Adipocyte (in vitro differentiated cells): ENCODE measurements around the gene SCRT2.
"Not testable (repeated sequence)": the region's sequence is repeated elsewhere in the genome, so short reads cannot be mapped to it uniquely, and the experiment has no call there.

ENCODE experiments used
- DNase-seq: peaks from one replicate; pipeline ENCODE4 v3.0.0-alpha.2; 2015; ENCODE audit warnings: low read depth
- H3K27me3 ChIP-seq: replicated peaks from 2 replicates; pipeline ENCODE4 v1.7.0; 2013; ENCODE audit warnings: mild to moderate bottlenecking, low read length, moderate library complexity; ENCODE audit not compliant: control insufficient read depth, insufficient read depth
- H3K36me3 ChIP-seq: 2 replicates; pipeline ENCODE4 v1.7.0; 2013; ENCODE audit warnings: low read length, mild to moderate bottlenecking, moderate library complexity; ENCODE audit not compliant: control insufficient read depth, insufficient read depth, severe bottlenecking
- H3K4me1 ChIP-seq: 2 replicates; pipeline ENCODE4 v1.7.0; 2013; ENCODE audit warnings: mild to moderate bottlenecking, low read length, moderate library complexity; ENCODE audit not compliant: control insufficient read depth, insufficient read depth
- H3K4me3 ChIP-seq: 2 replicates; pipeline ENCODE4 v1.7.0; 2013; ENCODE audit warnings: mild to moderate bottlenecking, low read length, moderate library complexity
- H3K9ac ChIP-seq: 2 replicates; pipeline ENCODE4 v1.7.0; 2013; ENCODE audit warnings: mild to moderate bottlenecking, low read length, moderate library complexity
- H3K9me3 ChIP-seq: 2 replicates; pipeline ENCODE4 v1.7.0; 2013; ENCODE audit warnings: mild to moderate bottlenecking, low read length, moderate library complexity; ENCODE audit not compliant: control insufficient read depth

SCRT2 gene

DNA sequence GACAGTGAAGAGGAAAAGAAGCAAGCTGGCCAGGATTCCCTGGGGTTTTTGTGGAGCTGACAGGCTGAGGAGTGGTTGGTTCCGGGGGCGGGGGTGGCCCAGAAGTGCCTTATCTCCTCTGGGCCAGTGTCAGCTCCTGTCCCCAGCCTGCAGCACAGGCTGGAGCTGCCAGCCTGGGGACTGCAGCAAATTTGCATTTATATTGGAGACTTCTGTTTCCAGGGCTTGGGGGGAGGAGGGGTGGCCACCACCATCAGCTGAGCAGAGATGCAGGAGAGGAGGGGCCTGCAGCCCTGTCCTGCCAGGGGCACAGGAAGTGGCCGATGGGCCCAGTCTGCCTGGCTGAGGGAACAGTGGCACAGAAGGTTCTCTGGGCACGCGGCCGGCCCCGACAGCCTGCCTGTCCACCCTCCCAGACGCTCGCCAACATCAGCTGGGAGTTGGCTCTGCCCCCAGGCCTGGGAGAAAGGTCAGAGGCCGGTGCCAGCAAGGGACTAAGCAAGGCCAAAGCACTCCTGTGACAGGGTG is 24.3 kb upstream of the SCRT2 start:
- no peaks in the 10 kb centered on the region for H3K4me1 ChIP-seq
- no peaks in the 10 kb centered on the region for H3K9me3 ChIP-seq
- no peak overlapping the region for H3K4me3 ChIP-seq
- peaks cover 55% of the 10 kb centered on the region for H3K27me3 ChIP-seq
- H3K36me3 ChIP-seq: no peaks in the 10 kb centered on the region
- no peak overlapping the region for H3K9ac ChIP-seq
- no peak for DNase-seq

DNA sequence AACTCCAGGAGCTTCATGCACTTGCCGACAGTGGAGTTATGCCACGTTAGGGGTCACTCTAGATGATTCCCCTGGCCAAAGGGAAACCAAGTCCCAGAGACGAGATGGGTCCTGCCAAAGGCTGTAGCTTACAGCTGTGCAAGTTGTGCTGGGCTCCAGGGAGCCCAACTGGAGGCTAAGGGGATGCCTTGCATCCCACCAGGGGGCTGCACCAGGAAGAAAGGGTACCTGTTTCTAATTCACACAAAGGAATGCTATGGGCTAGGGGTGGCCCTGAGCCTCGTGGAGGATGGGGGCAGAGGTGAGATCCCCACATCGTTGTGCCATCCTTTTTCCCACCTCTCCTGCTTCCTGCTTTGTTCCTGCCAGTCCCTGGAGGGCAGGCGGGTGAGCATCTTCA is 23.7 kb upstream of the SCRT2 start:
- Histone ChIP-seq H3K4me1 (no peaks in the 10 kb centered on the region), H3K4me3 (no peak overlapping the region), H3K36me3 (no peaks in the 10 kb centered on the region), H3K27me3 (peaks cover 53% of the 10 kb centered on the region), H3K9me3 (no peaks in the 10 kb centered on the region), H3K9ac (no peak overlapping the region)
- DNase-seq: no peak

DNA sequence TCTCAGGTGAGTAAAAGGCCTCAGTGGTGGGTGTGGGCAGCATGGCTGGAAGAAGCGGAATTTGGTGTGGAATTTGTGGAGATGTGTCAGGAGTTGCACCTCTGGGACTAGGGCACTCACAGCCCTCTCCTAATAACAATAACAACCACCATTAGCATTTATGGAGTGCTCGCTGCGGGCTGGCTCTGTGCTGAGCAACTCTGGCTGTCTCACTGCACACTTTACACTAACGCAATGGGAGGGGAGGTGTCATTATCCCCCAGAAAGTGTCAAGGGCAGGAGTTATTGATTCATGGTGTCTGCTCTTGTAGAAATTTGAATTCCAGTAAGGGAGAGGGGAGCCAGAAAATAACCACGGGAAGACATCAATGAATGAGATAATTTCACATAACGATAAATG is 22.7 kb upstream of the SCRT2 start:
- no peak overlapping the region for H3K4me3 ChIP-seq
- no peak for DNase-seq
- H3K9me3 ChIP-seq: no peaks in the 10 kb centered on the region
- no peaks in the 10 kb centered on the region for H3K4me1 ChIP-seq
- H3K27me3 ChIP-seq: peaks cover 52% of the 10 kb centered on the region
- H3K9ac ChIP-seq: no peak overlapping the region
- no peaks in the 10 kb centered on the region for H3K36me3 ChIP-seq

DNA sequence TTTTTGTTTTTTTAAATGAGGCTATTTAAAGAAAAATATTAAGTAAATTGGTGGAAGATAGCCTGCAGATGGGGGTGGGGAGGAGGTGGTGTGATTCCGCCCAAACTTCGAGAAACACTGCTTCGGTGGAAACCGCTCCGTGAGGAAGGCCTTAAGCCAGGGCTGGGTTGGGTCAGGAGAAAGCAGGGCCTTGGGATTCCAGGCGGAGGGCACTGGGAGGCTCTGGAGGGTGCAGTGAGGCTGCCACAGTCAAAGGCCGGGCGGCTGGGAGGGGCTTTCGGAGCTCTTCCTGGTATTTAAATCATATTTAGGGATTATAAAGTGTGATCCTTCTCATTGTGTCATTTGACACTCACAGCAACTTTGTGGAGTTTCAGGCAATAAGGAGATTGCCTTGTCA is 22.2 kb upstream of the SCRT2 start:
- DNase-seq: no peak
- no peaks in the 10 kb centered on the region for H3K9me3 ChIP-seq
- no peak overlapping the region for H3K9ac ChIP-seq
- H3K4me3 ChIP-seq: no peak overlapping the region
- peaks cover 56% of the 10 kb centered on the region for H3K27me3 ChIP-seq
- H3K4me1 ChIP-seq: no peaks in the 10 kb centered on the region
- no peaks in the 10 kb centered on the region for H3K36me3 ChIP-seq

DNA sequence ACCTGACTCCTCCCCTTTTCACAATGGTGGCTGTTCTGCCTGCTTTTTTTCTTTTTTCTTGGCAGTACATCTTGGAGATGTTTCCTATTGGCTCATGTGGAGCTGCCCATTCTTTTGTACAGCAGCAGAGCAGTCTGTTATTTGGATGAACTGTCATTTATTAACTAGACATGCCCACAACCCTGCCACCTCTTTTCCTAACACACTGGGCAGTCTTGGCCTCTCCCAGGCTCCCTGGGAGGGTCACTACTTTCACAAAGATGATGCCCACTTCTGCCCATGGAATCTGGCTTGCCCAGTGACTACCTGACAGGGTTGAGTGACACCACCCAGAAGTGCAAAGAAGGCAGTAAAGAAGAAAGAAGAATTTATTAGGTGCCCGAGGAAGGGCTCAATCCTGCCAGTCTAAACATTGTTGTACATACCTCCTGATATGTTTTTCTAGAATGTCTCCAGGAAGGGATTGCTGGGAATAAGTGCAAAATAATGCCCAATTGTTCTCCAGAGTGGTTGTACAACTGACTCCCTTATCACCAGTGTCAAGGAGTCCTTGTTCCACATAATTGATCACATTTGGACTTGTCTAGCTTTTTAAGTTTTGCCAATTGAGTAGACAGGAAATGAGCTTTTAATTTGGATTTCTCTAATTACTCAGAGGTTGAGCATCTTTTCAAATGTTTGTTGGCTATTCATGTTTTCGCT is 19.7 kb upstream of the SCRT2 start:
- H3K9ac ChIP-seq: no peak overlapping the region
- no peaks in the 10 kb centered on the region for H3K36me3 ChIP-seq
- H3K4me3 ChIP-seq: no peak overlapping the region
- no peaks in the 10 kb centered on the region for H3K4me1 ChIP-seq
- H3K9me3 ChIP-seq: no peaks in the 10 kb centered on the region
- no peak for DNase-seq
- peaks cover 73% of the 10 kb centered on the region for H3K27me3 ChIP-seq

DNA sequence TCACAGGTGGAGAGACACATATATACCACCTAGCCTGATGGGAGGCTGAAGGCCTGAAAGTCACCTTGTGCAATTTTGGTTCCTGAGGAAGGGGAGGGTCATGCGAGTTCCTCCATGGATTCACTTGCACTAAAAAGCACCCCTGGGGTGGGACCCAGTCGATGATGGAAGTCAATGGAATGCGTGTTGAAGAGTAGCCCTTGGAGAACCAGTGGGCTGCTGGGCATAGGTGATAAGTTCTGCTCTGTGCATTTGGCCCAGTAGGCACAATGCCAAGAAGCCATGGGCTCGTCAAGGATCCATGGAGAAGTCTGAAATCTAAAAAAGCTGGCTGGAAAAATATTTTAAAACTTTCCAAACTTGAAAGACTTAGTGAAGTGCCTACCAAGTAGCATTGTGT is 18.9 kb upstream of the SCRT2 start:
- Histone ChIP-seq H3K4me1 (no peaks in the 10 kb centered on the region), H3K36me3 (no peaks in the 10 kb centered on the region), H3K9ac (no peak overlapping the region), H3K9me3 (no peaks in the 10 kb centered on the region), H3K27me3 (peaks cover 72% of the 10 kb centered on the region), H3K4me3 (no peak overlapping the region)
- no peak for DNase-seq

DNA sequence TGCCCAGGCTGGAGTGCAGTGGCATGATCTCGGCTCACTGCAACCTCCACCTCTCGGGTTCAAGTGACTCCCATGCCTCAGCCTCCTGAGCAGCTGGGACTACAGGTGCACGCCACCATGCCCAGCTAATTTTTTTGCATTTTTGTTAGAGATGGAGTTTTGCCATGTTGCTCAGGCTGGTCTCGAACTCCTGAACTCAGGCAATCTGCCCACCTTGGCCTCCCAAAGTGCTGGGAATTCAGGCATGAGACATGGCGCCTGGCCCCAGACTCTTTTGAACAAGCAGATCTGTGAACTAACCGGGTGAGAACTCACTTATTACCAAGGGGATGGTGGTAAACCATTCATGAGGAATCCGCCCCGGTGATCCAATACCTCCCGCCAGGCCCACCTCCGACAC is 18.2 kb upstream of the SCRT2 start:
- not testable (repeated sequence) for H3K4me1 ChIP-seq, DNase-seq, H3K9ac ChIP-seq, H3K36me3 ChIP-seq, H3K9me3 ChIP-seq, H3K4me3 ChIP-seq
- H3K27me3 ChIP-seq: peaks cover 70% of the 10 kb centered on the region

DNA sequence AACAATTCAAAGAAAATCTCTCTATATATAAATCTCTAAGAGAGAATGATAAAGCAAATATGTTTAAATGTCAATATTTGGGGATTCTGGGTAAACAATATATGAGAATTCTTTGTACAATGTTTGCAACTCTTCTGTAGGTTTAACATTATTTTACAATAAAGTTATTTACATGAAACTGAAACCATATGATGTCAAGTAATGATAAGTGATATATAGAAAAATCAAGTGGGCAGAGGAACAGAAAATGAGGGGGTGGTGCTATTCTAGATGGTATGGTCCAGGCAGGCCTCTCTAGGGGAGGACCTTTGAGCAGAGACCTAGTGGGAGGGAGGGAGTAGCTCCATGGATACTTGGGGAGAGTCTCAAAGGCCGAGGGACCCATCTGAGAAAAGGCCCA is 16.4 kb upstream of the SCRT2 start:
- Histone ChIP-seq H3K9ac (no peak overlapping the region), H3K36me3 (no peaks in the 10 kb centered on the region), H3K4me3 (no peak overlapping the region), H3K27me3 (peaks cover 74% of the 10 kb centered on the region), H3K4me1 (no peaks in the 10 kb centered on the region), H3K9me3 (no peaks in the 10 kb centered on the region)
- DNase-seq: no peak

DNA sequence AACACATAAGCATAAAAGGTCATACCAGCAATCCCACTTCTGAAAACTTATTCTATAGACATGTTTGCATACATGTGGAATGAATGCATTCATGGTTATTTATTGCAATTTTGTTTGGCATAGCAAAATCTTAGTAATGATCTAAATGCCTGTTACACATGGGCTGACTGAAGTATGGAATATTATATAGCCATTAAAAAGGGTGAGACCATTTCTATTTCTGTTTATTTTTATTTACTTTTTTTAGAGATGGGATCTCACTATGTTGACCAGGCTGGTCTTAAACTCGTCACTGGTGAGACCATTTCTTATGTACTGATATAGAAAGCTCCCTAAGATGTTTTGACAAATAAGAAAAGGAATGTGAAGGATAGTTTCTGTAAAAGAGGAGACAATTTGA is 14.3 kb upstream of the SCRT2 start:
- no peaks in the 10 kb centered on the region for H3K4me1 ChIP-seq
- no peak overlapping the region for H3K9ac ChIP-seq
- H3K4me3 ChIP-seq: no peak overlapping the region
- no peaks in the 10 kb centered on the region for H3K9me3 ChIP-seq
- H3K36me3 ChIP-seq: no peaks in the 10 kb centered on the region
- H3K27me3 ChIP-seq: peaks cover 73% of the 10 kb centered on the region
- DNase-seq: no peak

DNA sequence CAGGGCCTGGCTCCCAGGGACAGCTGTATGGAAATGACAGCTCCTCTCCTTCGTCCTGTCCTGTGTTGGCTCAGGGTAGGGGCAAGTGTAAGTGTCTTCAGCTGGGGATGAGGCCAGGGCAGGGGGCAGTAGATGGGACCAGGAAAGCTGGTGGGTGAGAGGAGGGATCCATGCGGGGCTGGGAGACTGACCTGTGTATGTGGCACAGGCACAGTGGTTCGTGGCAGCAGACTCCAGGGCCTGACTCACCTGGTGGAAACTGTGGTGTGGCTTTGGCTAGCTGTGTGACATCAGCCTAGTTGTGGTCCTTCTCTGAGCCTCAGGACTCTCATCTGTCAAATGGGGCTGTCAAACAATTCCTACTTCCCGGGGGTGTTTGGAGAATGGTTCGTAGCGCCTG is 13.7 kb upstream of the SCRT2 start:
- H3K9me3 ChIP-seq: no peaks in the 10 kb centered on the region
- H3K4me3 ChIP-seq: no peak overlapping the region
- peaks cover 76% of the 10 kb centered on the region for H3K27me3 ChIP-seq
- H3K36me3 ChIP-seq: no peaks in the 10 kb centered on the region
- no peak overlapping the region for H3K9ac ChIP-seq
- no peaks in the 10 kb centered on the region for H3K4me1 ChIP-seq
- no peak for DNase-seq

DNA sequence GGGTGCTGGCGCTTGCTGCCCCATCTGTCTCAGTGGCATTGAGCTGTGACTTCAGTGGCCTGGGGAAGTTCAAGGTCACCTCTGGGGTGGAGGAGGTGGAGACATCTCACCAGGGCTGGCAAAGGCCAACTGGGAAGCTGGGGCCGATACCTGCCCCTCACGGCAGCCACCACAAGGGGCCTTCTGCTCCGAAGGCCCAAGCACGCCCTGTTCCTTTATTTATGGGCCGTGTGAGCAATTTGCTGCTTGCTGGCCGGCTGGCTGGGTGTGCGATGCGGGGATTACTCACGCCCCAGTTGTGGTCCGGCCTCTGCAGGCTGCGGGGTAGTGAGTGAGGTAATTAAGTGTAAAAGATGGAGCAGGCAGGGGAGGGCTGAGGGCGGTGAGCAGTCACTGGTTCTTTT is 13.2 kb upstream of the SCRT2 start:
- H3K9me3 ChIP-seq: no peaks in the 10 kb centered on the region
- DNase-seq: no peak
- H3K4me3 ChIP-seq: no peak overlapping the region
- H3K4me1 ChIP-seq: no peaks in the 10 kb centered on the region
- no peak overlapping the region for H3K9ac ChIP-seq
- peaks cover 77% of the 10 kb centered on the region for H3K27me3 ChIP-seq
- no peaks in the 10 kb centered on the region for H3K36me3 ChIP-seq
